ENCODE data around the gene RGS13. TPM values are rescaled to one million over a fixed set of nuclear protein-coding genes. Genes with fewer than 3 reads are reported as not detected.

Gene RGS13
- total and polyA plus RNA-seq, 2 donors: 0.72 to 3.4 TPM

GRCh38 chr1:192604979-192605620, 30.8 kb upstream of the RGS13 start:
- no peak for DNase-seq (ENCODE audit: extremely low spot score)
- Histone ChIP-seq H3K27ac (ENCODE audit: low read depth) (no peak overlapping the region), H3K4me3 (ENCODE audit: low read depth, low read length) (no peak overlapping the region), H3K4me1 (ENCODE audit: insufficient read depth) (no peaks in the 10 kb centered on the region), H3K36me3 (ENCODE audit: insufficient read depth) (no peaks in the 10 kb centered on the region)
- 75% methylated on average over 3 of the region's 3 CpGs for WGBS

DNA sequence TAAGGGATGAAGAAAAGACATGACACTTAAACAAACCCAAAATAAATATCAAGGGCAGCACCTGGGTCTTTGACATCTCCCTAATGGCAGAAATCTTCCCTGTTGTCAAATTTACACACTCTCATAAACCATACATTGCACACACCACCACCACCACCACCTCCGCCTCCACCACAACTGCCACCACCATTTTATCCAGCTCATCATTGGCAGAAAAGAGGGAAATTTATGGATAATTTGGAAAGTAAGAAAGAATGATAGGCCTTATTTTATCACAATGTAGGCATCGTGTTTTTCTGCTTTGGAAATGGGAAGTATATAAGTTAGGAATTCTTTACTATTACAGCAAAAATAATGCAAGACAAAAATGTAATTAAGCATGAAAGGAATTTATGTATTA, 27.3 kb upstream of the RGS13 start:
- Histone ChIP-seq H3K4me3 (ENCODE audit: low read depth, low read length) (no peak overlapping the region), H3K4me1 (ENCODE audit: insufficient read depth) (no peaks in the 10 kb centered on the region), H3K36me3 (ENCODE audit: insufficient read depth) (no peaks in the 10 kb centered on the region), H3K27ac (ENCODE audit: low read depth) (no peak overlapping the region)
- 96% methylated on average over 2 of the region's 2 CpGs for WGBS
- no peak for DNase-seq (ENCODE audit: extremely low spot score)

GRCh38 chr1:192609110-192610079, 26.6 kb upstream of the RGS13 start:
- 75% methylated on average over 12 of the region's 12 CpGs for WGBS
- no peak overlapping the region for H3K27ac ChIP-seq (ENCODE audit: low read depth)
- no peak for DNase-seq (ENCODE audit: extremely low spot score)
- no peaks in the 10 kb centered on the region for H3K36me3 ChIP-seq (ENCODE audit: insufficient read depth)
- H3K4me3 ChIP-seq (ENCODE audit: low read depth, low read length): no peak overlapping the region
- no peaks in the 10 kb centered on the region for H3K4me1 ChIP-seq (ENCODE audit: insufficient read depth)

GRCh38 chr1:192610112-192610889, 25.6 kb upstream of the RGS13 start:
- H3K4me3 ChIP-seq (ENCODE audit: low read depth, low read length): no peak overlapping the region
- no peak overlapping the region for H3K27ac ChIP-seq (ENCODE audit: low read depth)
- 63% methylated on average over 3 of the region's 3 CpGs for WGBS
- no peaks in the 10 kb centered on the region for H3K4me1 ChIP-seq (ENCODE audit: insufficient read depth)
- no peaks in the 10 kb centered on the region for H3K36me3 ChIP-seq (ENCODE audit: insufficient read depth)
- no peak for DNase-seq (ENCODE audit: extremely low spot score)

DNA sequence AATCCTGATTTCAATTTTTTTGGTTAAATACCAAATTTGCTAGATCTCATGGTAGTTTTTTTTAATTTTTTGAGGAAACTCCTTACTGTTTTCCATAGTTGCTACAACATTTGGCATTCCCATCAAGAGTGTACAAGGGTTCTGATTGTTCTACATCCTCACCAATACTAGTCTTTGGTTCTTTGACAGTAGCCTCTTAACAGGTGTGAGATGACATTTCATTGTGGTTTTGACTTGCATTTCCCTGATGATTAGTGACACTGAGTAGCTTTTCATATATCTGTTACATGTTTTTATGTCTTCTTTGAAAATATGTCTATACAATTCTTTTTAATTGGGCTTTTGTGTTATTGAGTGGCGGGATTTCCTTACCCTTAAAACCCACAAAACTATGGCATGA, 20.9 kb upstream of the RGS13 start:
- DNase-seq (ENCODE audit: extremely low spot score): no peak
- Histone ChIP-seq H3K27ac (ENCODE audit: low read depth) (no peak overlapping the region), H3K4me1 (ENCODE audit: insufficient read depth) (no peaks in the 10 kb centered on the region), H3K4me3 (ENCODE audit: low read depth, low read length) (no peak overlapping the region), H3K36me3 (ENCODE audit: insufficient read depth) (no peaks in the 10 kb centered on the region)
- WGBS: 97% methylated on average over 1 of the region's 1 CpG

- Histone ChIP-seq H3K4me1 (ENCODE audit: insufficient read depth) (no peaks in the 10 kb centered on the region), H3K36me3 (ENCODE audit: insufficient read depth) (no peaks in the 10 kb centered on the region), H3K4me3 (ENCODE audit: low read depth, low read length) (no peak overlapping the region), H3K27ac (ENCODE audit: low read depth) (no peak overlapping the region)
- DNase-seq (ENCODE audit: extremely low spot score): no peak
Measured at GRCh38 chr1:192620071-192620635, 15.8 kb upstream of the RGS13 start.

DNA sequence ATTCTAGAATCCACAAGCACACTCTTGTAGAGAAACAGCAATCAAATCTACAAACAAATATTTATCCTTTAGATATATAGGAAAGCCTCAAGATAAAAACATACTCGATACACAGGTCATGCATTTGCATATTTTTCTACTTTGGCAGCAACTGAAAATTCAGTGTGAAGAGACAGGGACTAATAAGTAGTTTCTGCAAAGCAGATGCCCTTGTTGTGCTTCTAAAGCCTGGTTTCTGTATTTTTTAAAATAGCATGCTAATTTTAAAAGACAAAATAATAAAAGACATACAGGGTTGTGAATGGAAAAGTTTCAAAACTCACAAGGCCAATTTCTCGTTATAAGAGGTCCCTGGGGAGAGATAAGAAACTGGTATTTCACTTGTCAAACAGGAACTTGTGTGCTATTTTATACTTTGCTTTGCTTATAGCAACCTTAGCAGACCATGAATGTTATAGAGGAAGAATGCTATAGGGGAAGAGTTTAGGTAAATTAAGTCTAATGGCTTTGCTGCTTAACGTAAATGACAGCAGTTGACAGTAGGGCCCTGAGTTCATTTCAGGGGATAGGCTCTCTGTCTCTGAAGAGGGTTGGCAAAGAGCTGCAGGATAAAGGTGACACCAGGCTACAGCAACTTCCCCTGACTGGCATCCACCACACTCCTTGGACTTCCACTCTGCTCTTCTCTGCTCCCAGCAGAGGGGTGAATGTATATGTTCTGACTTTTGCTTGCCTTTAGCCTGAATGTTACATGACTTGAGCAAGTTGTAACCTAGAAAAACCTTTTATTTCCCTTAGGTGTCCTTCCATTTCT, 9.4 kb upstream of the RGS13 start:
- 52% methylated on average over 3 of the region's 3 CpGs for WGBS
- no peak overlapping the region for H3K4me3 ChIP-seq (ENCODE audit: low read depth, low read length)
- no peaks in the 10 kb centered on the region for H3K36me3 ChIP-seq (ENCODE audit: insufficient read depth)

DNA sequence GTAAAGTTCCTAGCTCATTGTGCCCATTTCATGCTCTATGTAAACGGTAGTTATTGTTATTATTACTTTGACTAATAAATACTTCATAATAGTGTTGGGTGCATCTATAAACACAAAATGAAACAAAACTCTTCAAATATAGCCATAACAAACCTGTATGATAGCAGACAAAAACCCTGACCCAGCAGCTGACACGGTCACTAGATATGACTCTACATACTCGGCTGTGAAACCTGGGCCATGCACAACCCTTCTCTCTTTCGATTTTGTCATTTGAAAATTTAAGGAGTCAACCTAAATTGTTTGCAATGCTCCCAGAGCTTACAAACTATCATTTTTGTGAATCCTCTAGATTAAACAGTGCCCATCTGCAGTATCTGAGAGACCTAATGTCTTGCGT, 8.0 kb upstream of the RGS13 start:
- H3K4me1 ChIP-seq (ENCODE audit: insufficient read depth): peaks cover 1% of the 10 kb centered on the region
- 93% methylated on average over 5 of the region's 5 CpGs for WGBS
- no peaks in the 10 kb centered on the region for H3K36me3 ChIP-seq (ENCODE audit: insufficient read depth)
- no peak overlapping the region for H3K27ac ChIP-seq (ENCODE audit: low read depth)
- no peak overlapping the region for H3K4me3 ChIP-seq (ENCODE audit: low read depth, low read length)
- DNase-seq (ENCODE audit: extremely low spot score): no peak

More for the DNA sequence above, 9.4 kb upstream of the RGS13 start:
- DNase-seq (ENCODE audit: extremely low spot score): no peak
- H3K27ac ChIP-seq (ENCODE audit: low read depth): no peak overlapping the region
- H3K4me1 ChIP-seq (ENCODE audit: insufficient read depth): peaks cover 1% of the 10 kb centered on the region

DNA sequence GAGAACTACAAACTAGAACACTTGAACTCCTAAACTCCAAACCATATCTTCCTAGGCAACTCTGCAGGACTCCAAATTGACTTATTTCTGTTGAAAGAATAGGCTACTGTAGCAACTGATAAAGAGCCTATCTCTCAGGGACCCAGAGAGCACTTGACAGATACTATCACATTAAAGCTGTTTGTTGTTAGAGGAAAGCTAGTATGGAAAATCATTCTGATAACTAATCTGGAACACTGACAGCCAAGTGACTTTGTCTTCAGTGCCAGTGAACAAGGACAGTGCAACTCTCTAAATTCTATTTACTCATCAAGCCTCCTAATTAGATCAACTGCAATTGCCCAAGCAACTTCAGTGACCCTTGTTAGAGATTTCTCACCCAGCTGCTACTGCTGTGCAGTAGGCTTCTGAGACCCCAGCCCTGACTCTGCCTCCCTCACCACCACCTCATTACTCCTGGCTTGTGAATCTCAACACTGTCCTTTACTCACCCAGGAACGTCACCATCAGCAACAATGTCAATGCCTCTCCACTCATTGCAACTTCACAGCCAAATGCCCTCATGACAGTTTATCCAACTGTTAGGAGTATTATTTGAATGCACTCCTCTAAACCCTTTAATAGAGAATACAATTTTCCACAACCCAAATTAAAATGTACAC, 7.4 kb upstream of the RGS13 start:
- DNase-seq (ENCODE audit: extremely low spot score): no peak
- H3K27ac ChIP-seq (ENCODE audit: low read depth): no peak overlapping the region
- peaks cover 1% of the 10 kb centered on the region for H3K4me1 ChIP-seq (ENCODE audit: insufficient read depth)
- no peaks in the 10 kb centered on the region for H3K36me3 ChIP-seq (ENCODE audit: insufficient read depth)
- H3K4me3 ChIP-seq (ENCODE audit: low read depth, low read length): no peak overlapping the region
- 97% methylated on average over 1 of the region's 1 CpG for WGBS

DNA sequence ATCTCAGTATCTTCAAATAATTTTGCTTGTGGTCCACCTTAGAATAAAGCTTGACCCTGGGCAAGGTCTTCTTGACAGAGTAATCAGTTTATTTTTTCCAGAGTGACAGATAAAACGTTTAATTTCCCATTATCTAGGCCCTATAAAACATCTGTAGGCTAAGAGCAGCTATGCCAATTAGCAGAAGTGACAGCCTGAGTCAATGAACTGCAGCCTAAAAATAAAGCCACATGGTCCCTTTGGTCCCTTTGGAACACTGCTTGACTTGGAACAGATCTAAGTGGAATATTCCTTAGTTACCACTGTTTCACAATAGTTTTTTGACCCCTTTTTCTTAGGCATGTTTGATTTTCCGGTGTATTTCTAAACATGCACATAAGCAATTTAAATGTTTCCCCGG, 6.3 kb upstream of the RGS13 start:
- no peak for DNase-seq (ENCODE audit: extremely low spot score)
- H3K4me3 ChIP-seq (ENCODE audit: low read depth, low read length): no peak overlapping the region
- WGBS: 83% methylated on average over 3 of the region's 3 CpGs
- peaks cover 1% of the 10 kb centered on the region for H3K4me1 ChIP-seq (ENCODE audit: insufficient read depth)
- no peak overlapping the region for H3K27ac ChIP-seq (ENCODE audit: low read depth)
- no peaks in the 10 kb centered on the region for H3K36me3 ChIP-seq (ENCODE audit: insufficient read depth)

DNA sequence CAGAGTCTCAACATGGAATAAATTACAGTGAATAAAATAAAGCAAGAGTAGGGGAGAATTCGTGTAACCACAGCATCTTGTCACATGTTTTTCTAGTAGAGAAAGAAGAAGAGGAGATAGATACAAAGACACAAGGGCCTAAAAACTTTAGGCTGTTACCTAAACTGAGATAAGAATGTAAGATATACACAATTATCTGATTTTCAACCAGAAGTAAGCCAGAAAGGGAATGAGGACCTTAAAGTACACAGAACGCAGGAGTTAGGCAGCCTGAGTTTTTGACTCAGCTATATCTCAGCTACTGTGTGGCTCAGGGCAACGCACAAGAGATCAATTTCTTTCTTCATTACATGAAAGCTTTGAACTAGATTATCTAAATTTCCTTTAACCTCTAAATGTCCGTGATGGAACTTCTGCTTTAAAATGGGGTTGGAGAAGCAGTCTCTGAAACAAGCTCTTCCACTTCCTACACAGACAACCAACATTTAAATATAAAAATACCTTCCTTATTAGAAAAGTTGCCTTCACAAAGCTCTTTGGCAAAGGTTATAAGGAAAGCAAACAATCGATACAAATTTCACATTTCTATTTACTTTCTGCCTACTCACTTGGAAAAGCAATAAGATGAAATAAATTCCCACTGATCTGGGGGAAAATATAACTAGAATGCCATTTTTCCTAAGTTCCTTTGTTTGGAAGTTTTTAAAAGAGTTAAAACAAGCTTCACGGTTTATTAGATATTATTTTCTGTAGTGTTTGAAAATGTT, 5.2 kb upstream of the RGS13 start:
- Histone ChIP-seq H3K36me3 (ENCODE audit: insufficient read depth) (no peaks in the 10 kb centered on the region), H3K4me1 (ENCODE audit: insufficient read depth) (peaks cover 1% of the 10 kb centered on the region), H3K27ac (ENCODE audit: low read depth) (no peak overlapping the region), H3K4me3 (ENCODE audit: low read depth, low read length) (no peak overlapping the region)
- WGBS: 37% methylated on average over 6 of the region's 6 CpGs
- no peak for DNase-seq (ENCODE audit: extremely low spot score)

DNA sequence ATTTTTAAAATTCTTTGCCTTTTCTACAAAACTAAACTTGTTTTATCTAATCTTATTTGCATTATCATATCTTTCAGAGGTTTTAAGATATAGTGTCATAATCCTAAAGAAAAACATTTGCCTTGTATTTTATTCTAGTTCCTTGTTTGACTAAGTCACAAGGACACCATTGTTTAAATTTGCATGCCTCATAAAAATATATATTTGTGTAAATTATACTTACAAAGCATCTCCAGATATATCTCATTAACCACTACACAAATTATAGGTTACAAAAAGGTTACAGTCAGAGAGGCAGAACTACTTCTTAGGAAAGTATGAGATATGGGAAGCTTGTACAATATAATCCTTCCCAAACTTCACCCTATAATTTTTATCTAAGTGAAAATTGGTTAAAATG, 4.2 kb upstream of the RGS13 start:
- Histone ChIP-seq H3K36me3 (ENCODE audit: insufficient read depth) (no peaks in the 10 kb centered on the region), H3K4me3 (ENCODE audit: low read depth, low read length) (no peak overlapping the region), H3K27ac (ENCODE audit: low read depth) (no peak overlapping the region), H3K4me1 (ENCODE audit: insufficient read depth) (no peaks in the 10 kb centered on the region)
- DNase-seq (ENCODE audit: extremely low spot score): no peak
